AG09309 (cell line): Measurements from ENCODE around the gene OCSTAMP.

ENCODE experiments used
- DNase-seq: peaks from one replicate; pipeline ENCODE4 v3.0.0-alpha.2; 2010; ENCODE audit warnings: low read depth
- H3K4me3 ChIP-seq: 2 replicates; pipeline ENCODE4 v1.5.1; 2011; ENCODE audit warnings: mild to moderate bottlenecking, low read depth, low read length, moderate library complexity; ENCODE audit not compliant: control insufficient read depth
- CTCF ChIP-seq: IDR thresholded peaks from 2 replicates; pipeline ENCODE4 v1.5.1; 2011; ENCODE audit warnings: mild to moderate bottlenecking, low read depth, low read length, inconsistent platforms; ENCODE audit not compliant: insufficient read depth, control insufficient read depth; ENCODE audit errors: missing control alignments

The OCSTAMP gene

GRCh38 chr20:46562373-46563169, 12.1 kb upstream of the OCSTAMP start:
- TF ChIP-seq CTCF = peak; percentile 80
- peak; percentile 16 for DNase-seq
- peak overlapping the region; percentile 25 for H3K4me3 ChIP-seq

GRCh38 chr20:46562009-46562372, 11.5 kb upstream of the OCSTAMP start:
- H3K4me3 ChIP-seq = no peak overlapping the region
- DNase-seq = no peak
- no peak for TF ChIP-seq CTCF

GRCh38 chr20:46559685-46560440, 9.4 kb upstream of the OCSTAMP start:
- no peak for TF ChIP-seq CTCF
- H3K4me3 ChIP-seq = no peak overlapping the region
- DNase-seq = no peak

- no peak overlapping the region for H3K4me3 ChIP-seq
- DNase-seq = no peak
- no peak for TF ChIP-seq CTCF
These were observed 8.5 kb upstream of the OCSTAMP start for GRCh38 chr20:46559001-46559400.

- DNase-seq = peak; percentile 57
- no peak for TF ChIP-seq CTCF
- no peak overlapping the region for H3K4me3 ChIP-seq
These were observed 8.1 kb upstream of the OCSTAMP start for GRCh38 chr20:46558511-46558959.

GRCh38 chr20:46557231-46557956, 6.9 kb upstream of the OCSTAMP start:
- DNase-seq = peak; percentile 60
- H3K4me3 ChIP-seq = no peak overlapping the region
- no peak for TF ChIP-seq CTCF
